HepG2 (cell line): ENCODE measurements around the gene NDUFS2. TPM values are rescaled to one million over a fixed set of nuclear protein-coding genes. Genes with fewer than 3 reads are reported as not detected.

Experiments used
- GABPA ChIP-seq, 2 experiments: IDR thresholded peaks; 2 replicates each; pipeline ENCODE4 v1.6.1; 2011 to 2016; ENCODE audit warnings: low read depth in 2 of 2, low read length in 1 of 2, missing biosample characterization in 1 of 2, missing genetic modification characterization in 1 of 2
- MTF2 ChIP-seq: sonication (generic); formaldehyde crosslinking; IDR thresholded peaks from 2 replicates; pipeline ENCODE4 v1.5.0; 2020; ENCODE audit warnings: missing genetic modification reagents, borderline replicate concordance
- RAD21 ChIP-seq: fragments of 450-650 bp; formaldehyde crosslinking; IDR thresholded peaks from 2 replicates; pipeline ENCODE4 v1.5.0; 2020; ENCODE audit warnings: mild to moderate bottlenecking
- TEAD3 ChIP-seq: optimal IDR thresholded peaks from 2 replicates; pipeline ENCODE3; 2016; ENCODE audit warnings: borderline replicate concordance
- ZBTB46 ChIP-seq: sonication (generic); formaldehyde crosslinking; IDR thresholded peaks from 2 replicates; pipeline ENCODE4 v1.4.0; 2020; ENCODE audit warnings: mild to moderate bottlenecking, missing genetic modification reagents, borderline replicate concordance
- ZNF431 ChIP-seq: sonication (generic); formaldehyde crosslinking; IDR thresholded peaks from 2 replicates; pipeline ENCODE4 v1.9.0; 2022; ENCODE audit warnings: missing genetic modification reagents, low read depth, mild to moderate bottlenecking, borderline replicate concordance
- ZNF564 ChIP-seq: sonication (generic); formaldehyde crosslinking; IDR thresholded peaks from 2 replicates; pipeline ENCODE4 v1.8.1; 2023; ENCODE audit warnings: mild to moderate bottlenecking, missing genetic modification reagents
- ZNF782 ChIP-seq: sonication (generic); formaldehyde crosslinking; IDR thresholded peaks from 2 replicates; pipeline ENCODE4 v1.4.0; 2020; ENCODE audit warnings: missing genetic modification reagents, mild to moderate bottlenecking, borderline replicate concordance
- polyA plus RNA-seq, 8 experiments: library from polyadenylated mRNA; depleted of rRNA in 3 of 8; stranded (reverse) in 7 of 8; unstranded in 1 of 8; fragments of >200 nt; fragmentation: Illumina TruSeq in 4 of 8; extraction: Trizol in 4 of 8; gene quantifications; 2 replicates each; pipeline versions ENCODE4 v1.2.1 to v1.2.3, GENCODE V29; 2011 to 2016; ENCODE audit warnings: low read depth in 4 of 8, missing spikeins in 1 of 8, mixed read lengths in 1 of 8; ENCODE audit not compliant: insufficient read depth in 1 of 8
- total RNA-seq, 5 experiments: library from RNA; depleted of rRNA; stranded (reverse); fragments of >200 nt; fragmentation: Illumina TruSeq; extraction: Trizol; gene quantifications; 2 replicates each; pipeline ENCODE4 v1.2.3, GENCODE V29; 2016; ENCODE audit warnings: low read depth in 1 of 5
- TF ChIP-seq, protein P1 (sequence below): sonication (generic); formaldehyde crosslinking; IDR thresholded peaks from 2 replicates; pipeline ENCODE4 v1.4.0; 2020; ENCODE audit warnings: mild to moderate bottlenecking, missing genetic modification reagents

Gene NDUFS2
- total and polyA plus RNA-seq, 2 of the 13 experiments (the other 11 are each of a cell fraction or from before 2014, with no cell fraction given): 89.9 to 118 TPM

DNA sequence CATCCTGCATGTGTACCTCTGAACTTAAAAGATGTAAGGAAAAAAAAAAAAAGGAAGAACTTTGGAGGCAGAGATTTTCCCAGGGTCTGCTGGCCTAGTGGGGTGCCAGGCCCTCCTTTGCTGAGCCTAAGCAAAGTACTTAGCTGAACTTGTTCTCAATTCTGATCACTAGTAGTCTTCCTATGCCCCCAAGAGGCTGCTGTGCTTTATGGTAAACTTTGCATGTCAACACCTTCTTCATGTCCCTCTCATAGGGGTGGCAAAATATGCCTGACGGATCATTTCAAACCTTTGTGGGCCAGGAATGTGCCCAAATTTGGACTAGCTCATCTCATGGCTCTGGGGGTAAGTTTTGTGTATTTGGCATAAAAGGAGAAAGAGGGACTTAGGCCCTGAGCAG lies 44.3 kb upstream of the NDUFS2 start (continued):
- TF ChIP-seq, protein P1, sequence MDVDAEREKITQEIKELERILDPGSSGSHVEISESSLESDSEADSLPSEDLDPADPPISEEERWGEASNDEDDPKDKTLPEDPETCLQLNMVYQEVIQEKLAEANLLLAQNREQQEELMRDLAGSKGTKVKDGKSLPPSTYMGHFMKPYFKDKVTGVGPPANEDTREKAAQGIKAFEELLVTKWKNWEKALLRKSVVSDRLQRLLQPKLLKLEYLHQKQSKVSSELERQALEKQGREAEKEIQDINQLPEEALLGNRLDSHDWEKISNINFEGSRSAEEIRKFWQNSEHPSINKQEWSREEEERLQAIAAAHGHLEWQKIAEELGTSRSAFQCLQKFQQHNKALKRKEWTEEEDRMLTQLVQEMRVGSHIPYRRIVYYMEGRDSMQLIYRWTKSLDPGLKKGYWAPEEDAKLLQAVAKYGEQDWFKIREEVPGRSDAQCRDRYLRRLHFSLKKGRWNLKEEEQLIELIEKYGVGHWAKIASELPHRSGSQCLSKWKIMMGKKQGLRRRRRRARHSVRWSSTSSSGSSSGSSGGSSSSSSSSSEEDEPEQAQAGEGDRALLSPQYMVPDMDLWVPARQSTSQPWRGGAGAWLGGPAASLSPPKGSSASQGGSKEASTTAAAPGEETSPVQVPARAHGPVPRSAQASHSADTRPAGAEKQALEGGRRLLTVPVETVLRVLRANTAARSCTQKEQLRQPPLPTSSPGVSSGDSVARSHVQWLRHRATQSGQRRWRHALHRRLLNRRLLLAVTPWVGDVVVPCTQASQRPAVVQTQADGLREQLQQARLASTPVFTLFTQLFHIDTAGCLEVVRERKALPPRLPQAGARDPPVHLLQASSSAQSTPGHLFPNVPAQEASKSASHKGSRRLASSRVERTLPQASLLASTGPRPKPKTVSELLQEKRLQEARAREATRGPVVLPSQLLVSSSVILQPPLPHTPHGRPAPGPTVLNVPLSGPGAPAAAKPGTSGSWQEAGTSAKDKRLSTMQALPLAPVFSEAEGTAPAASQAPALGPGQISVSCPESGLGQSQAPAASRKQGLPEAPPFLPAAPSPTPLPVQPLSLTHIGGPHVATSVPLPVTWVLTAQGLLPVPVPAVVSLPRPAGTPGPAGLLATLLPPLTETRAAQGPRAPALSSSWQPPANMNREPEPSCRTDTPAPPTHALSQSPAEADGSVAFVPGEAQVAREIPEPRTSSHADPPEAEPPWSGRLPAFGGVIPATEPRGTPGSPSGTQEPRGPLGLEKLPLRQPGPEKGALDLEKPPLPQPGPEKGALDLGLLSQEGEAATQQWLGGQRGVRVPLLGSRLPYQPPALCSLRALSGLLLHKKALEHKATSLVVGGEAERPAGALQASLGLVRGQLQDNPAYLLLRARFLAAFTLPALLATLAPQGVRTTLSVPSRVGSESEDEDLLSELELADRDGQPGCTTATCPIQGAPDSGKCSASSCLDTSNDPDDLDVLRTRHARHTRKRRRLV (CRISPR knock-in tag): no peak
- TF ChIP-seq MTF2 (CRISPR knock-in tag) (no peak), GABPA (IDR thresholded peaks at IDR 0.05; ENCODE audit: low read depth, low read length) (no peak), GABPA (CRISPR knock-in tag; IDR thresholded peaks at IDR 0.05; ENCODE audit: low read depth) (no peak), ZBTB46 (CRISPR knock-in tag) (no peak), TEAD3 (CRISPR knock-in tag) (no peak), ZNF782 (CRISPR knock-in tag) (no peak), ZNF431 (CRISPR knock-in tag) (no peak), RAD21 (CRISPR knock-in tag) (no peak), ZNF564 (CRISPR knock-in tag) (no peak)
